ENCODE data around the gene EFNA5.

EFNA5 gene

DNA sequence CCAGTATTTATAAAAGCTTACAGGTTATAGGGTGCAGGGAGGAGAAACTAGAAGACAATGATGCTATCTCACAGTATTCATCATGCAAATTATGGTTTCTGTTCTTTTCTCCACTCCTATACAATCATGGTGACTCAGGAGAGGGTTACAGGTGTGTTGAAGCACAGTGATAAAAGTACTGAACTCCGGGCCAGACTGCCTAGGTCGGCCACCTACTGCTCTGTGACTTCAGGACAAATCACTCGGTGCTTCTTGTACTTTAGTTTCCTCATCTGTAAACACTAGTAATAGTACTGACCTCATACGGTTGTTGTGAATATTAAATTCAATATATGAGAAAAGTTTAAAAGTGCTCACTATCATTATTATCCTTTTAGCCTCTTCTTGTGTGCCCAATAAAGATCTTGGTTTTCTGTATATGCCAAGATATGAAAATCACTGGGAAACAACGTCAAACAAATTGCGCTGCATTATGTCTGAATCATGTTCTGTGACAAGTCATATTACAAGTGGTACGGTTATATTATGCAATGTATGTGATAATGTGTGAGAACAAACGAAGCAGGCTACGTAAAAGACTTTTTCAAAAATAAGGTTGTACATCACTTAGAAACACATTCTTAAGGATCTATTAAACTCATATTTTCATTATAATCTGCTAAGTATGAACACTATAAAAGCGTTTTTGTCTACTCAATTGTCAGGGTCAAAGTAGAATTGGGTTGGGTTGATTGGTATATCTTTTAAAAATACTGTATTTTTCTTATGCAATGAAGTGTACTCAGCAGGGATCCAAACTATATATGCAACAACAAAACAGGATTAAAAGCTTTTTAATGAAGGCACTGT lies 153.3 kb downstream of the EFNA5 start:
- H3K4me3 ChIP-seq (replicated peaks; ENCODE audit: low read depth, low read length), result no peak overlapping the region
- DNase-seq (ENCODE audit: extremely low read depth, low read depth), result no peak
- TF ChIP-seq, protein P1, sequence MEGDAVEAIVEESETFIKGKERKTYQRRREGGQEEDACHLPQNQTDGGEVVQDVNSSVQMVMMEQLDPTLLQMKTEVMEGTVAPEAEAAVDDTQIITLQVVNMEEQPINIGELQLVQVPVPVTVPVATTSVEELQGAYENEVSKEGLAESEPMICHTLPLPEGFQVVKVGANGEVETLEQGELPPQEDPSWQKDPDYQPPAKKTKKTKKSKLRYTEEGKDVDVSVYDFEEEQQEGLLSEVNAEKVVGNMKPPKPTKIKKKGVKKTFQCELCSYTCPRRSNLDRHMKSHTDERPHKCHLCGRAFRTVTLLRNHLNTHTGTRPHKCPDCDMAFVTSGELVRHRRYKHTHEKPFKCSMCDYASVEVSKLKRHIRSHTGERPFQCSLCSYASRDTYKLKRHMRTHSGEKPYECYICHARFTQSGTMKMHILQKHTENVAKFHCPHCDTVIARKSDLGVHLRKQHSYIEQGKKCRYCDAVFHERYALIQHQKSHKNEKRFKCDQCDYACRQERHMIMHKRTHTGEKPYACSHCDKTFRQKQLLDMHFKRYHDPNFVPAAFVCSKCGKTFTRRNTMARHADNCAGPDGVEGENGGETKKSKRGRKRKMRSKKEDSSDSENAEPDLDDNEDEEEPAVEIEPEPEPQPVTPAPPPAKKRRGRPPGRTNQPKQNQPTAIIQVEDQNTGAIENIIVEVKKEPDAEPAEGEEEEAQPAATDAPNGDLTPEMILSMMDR (IDR thresholded peaks at IDR 0.05; ENCODE audit: low read depth, low read length, missing control alignments), result no peak

DNA sequence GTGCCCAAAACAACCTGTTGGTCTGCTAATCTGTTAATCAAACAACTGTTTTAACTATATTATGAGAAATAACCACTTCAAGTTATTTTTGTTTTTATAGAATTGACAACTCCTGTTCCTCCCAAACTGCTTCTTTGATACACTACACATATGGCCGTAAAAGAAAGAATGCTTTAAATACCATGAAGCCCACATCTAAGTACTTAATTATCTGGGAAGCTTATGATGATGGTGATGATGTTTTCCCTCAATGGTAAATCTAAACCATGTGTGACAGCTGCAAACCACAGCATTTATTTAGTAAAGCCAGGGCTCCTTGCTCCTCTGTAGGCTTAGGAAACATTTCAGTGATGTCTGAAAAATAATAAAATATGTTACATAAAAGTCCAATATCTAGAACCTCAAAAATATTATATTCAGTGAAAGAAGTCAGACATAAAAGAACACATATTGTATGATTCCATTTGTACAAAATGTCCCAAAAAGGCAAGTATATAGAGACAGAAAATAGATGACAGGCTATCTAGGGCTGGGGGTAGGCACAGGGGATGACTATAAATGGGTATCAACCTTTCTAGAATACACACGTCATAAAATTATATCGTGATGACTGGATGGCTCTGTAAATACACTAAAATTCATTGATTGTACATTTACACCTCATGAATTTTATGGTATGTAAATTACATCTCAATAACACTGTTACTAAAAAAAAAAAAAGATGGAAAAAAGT lies 154.1 kb downstream of the EFNA5 start:
- TF ChIP-seq, protein P1 (IDR thresholded peaks at IDR 0.05; ENCODE audit: low read depth, low read length, missing control alignments), result no peak
- DNase-seq (ENCODE audit: extremely low read depth, low read depth), result peak; percentile 51
- no peak overlapping the region for H3K4me3 ChIP-seq (replicated peaks; ENCODE audit: low read depth, low read length)

DNA sequence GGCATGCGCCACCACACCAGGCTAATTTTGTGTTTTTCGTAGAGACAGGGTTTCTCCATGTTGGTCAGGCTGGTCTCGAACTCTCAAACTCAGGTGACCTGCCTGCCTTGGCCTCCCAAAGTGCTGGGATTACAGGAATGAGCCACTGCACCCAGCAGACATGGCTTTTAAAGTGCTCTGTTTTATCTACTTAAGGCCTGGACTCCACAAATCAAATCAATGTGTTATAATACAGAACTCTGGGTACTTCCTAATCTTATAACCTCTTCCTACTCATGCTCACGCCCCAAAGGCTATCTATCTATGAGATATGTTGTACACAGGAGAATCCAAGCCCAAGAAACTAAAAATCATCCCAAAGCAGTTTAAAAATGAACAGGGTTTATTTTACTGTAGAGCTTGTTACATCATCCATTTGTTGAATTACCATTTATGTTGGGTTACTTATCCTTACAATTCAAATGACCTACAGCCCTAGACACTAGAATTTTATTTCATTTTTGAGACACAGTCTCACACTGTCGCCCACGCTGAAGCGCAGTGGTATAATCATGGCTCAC lies 155.1 kb downstream of the EFNA5 start:
- no peak for DNase-seq (ENCODE audit: extremely low read depth, low read depth)
- no peak overlapping the region for H3K4me3 ChIP-seq (replicated peaks; ENCODE audit: low read depth, low read length)
- TF ChIP-seq, protein P1 (IDR thresholded peaks at IDR 0.05; ENCODE audit: low read depth, low read length, missing control alignments), result no peak

DNA sequence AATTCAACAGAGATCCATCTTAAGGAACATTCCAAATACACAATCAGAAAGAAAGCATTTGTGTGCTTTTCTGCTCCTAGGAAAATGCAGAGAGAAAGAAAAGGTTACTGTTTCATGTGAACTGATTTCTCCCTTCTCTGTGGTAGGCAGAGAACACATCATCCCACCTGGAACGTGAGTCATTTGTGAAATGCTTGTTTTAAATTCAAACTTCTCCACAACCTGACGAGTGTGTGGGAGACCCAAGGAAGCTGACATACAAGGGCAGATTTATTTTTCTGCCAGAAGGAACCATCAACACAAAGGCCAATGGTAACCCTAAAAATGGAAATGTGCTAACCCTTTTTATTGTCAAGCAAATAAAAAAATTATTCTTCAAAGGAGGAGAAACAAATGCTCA lies 156.4 kb downstream of the EFNA5 start:
- TF ChIP-seq, protein P1 (IDR thresholded peaks at IDR 0.05; ENCODE audit: low read depth, low read length, missing control alignments), result no peak
- H3K4me3 ChIP-seq (replicated peaks; ENCODE audit: low read depth, low read length), result no peak overlapping the region
- DNase-seq (ENCODE audit: extremely low read depth, low read depth), result no peak

DNA sequence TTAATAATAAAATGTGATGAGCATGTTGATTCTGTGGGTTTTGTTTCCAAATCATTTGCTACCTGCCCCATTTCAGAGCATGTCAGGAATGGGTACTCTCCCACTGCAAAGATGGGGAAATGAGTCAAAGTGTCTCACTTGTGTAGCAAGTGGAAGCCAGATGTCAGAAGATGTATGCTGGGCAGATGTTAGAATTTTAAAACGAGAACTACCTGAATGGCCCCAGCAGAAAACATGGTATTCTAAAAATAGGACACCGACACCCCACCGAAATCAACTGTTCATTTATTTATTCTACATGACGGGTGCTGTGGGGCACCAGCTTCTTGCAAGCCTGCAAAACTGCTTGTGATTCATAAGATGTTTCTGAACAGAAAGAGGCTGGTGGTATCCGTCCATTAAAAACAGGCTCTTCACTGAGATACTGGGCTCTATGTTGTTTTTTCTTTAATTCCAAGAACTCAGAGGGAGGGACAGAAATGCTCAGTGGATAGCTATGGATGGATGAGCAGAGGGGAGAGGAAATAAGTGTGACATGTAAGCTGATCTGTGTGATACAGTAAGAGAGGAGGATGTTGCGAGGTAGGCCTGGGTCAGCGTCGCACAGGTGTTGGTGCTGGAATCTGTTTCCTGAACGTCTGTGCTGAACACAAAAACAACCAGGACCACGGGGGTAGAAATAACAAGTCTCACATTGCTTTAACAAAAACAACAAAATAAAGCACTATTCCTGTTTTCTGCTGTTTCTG lies 157.2 kb downstream of the EFNA5 start:
- TF ChIP-seq, protein P1 (IDR thresholded peaks at IDR 0.05; ENCODE audit: low read depth, low read length, missing control alignments), result no peak

DNA sequence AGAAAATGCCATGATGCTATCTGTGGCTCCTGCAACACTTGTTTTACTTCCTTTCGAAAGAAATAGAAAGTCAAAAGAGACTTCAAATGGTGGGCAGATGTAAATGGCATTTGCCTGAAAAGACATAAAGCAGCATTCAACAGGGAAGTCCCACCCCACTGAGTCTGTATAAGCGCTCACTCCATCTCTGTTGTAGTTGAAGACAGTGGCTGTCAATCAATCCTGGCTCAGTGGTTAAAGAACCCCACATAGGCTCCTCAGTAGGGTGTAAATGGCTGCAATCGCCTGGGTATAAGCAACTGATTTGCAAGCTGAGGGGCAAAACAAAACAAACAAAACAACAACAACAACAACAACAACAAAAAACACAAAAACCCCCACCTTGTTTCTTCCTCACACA lies 158.7 kb downstream of the EFNA5 start:
- DNase-seq (ENCODE audit: extremely low read depth, low read depth), result no peak
- TF ChIP-seq, protein P1 (IDR thresholded peaks at IDR 0.05; ENCODE audit: low read depth, low read length, missing control alignments), result no peak
- no peak overlapping the region for H3K4me3 ChIP-seq (replicated peaks; ENCODE audit: low read depth, low read length)

More for the DNA sequence above, 157.2 kb downstream of the EFNA5 start:
- DNase-seq (ENCODE audit: extremely low read depth, low read depth), result no peak
- H3K4me3 ChIP-seq (replicated peaks; ENCODE audit: low read depth, low read length), result no peak overlapping the region
